LHCN-M2 (cell line): Measurements from ENCODE around the gene SELENOI. TPM values are rescaled to one million over a fixed set of nuclear protein-coding genes. Genes with fewer than 3 reads are reported as not detected.
"Not testable (repeated sequence)": the region's sequence is repeated elsewhere in the genome, so short reads cannot be mapped to it uniquely, and the experiment has no call there.

ENCODE experiments used
- DNase-seq: peaks from one replicate; pipeline ENCODE4 v3.0.0-alpha.2; 2012; ENCODE audit warnings: low read depth
- total RNA-seq: library from RNA; depleted of rRNA; stranded (reverse); fragments of >200 nt; gene quantifications from 2 replicates; pipeline ENCODE4 v1.2.3, GENCODE V29; 2014

The SELENOI gene
- total RNA-seq, 1 experiment from 2014 or later: 21.8 TPM

DNA sequence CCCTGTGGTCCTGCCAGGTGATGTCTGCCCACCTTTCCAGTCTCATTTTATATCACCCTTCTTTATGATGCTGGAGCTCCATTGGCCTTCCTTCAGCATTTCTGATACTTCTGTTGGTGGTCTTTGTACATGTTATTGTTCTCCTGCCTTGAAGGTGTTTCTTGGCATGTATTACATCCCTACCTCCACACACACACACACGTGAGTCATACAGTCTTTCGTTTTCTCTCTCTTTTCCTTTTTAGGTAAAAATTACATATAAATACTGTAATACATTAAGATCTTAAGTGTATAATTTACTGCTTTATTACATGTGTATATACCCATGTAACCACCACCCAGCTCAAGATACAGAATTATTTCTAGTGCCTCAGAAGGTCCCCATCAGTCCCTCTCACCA is 10.8 kb downstream of the SELENOI start:
- DNase-seq: no peak

DNA sequence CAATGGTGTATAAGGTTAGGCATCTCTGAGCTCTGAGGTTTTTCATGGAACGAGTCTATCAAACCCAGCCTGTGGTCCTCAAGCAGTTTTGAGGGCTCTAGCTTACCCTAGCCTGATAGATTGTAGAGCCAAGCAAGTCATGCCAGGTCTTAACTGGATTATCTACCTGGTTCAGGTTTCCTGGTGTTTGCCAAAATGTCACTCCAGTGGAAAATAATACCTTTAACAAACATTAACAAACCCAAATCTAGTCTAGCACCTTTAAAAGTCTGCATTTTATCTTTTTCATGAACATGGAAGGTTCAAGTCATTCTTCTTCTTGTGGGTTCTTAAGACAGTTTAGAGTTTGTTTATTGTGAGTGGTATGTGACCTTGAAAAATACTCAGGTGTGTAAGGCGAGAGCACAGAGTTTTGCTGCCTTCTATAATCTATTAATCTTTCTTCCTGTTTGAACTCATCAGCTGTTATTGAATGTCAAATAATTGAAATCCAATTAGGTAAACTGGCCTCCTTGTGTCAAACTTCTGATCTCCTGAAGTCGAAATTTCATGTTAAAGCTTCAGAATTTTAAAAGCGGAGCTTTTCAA is 14.0 kb downstream of the SELENOI start:
- DNase-seq: no peak

DNA sequence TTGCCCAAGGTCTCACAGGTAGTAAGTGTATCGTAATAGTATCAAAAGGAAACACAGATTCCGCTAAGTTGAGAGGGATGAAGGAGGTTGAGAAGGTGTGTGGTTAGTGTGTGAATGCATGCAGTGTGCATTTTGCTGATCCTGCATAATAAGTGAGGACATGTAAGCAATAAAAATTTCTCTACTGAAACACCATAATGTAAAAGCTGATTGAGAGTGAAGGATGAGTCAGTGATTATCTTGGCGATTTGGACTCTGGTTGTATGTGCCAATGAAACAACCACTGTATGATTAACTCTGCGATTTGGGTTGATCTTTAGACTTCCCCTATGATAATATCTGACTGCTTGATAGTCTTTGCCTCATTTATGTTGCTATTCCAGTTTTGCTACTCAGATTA is 17.4 kb downstream of the SELENOI start:
- DNase-seq: no peak

DNA sequence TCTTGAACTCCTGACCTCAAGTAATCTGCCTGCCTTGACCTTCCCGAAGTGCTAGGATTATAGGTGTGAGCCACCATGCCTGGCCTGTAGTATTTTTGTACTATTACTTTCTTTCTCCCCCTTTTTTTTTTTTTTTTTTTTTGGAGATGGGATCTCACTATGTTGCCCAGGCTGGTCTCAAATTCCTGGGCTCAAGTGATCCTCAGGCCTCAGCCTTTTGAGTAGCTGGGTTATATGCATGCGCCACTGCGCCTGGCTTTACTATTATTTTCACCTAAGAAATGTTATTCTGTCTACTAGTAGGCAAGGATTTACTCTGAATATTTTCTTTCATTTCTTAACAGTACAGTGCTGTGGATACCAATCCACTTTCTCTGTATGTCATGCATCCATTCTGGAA is 18.0 kb downstream of the SELENOI start:
- no peak for DNase-seq

DNA sequence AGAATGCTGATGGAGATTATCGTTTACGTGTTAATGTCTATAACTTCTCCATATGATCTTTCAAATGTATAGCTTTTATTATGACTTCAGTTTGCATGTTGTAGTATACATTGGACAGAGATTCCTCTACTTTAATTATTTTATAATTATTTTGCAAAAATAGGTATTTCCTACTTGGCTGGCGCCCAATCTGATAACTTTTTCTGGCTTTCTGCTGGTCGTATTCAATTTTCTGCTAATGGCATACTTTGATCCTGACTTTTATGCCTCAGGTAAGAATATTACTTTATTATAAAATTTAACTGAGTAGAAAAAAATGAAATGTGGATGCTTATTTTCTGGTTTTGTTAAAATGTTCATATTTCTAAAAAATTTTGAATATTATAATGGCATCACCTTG is 18.7 kb downstream of the SELENOI start:
- DNase-seq: no peak

DNA sequence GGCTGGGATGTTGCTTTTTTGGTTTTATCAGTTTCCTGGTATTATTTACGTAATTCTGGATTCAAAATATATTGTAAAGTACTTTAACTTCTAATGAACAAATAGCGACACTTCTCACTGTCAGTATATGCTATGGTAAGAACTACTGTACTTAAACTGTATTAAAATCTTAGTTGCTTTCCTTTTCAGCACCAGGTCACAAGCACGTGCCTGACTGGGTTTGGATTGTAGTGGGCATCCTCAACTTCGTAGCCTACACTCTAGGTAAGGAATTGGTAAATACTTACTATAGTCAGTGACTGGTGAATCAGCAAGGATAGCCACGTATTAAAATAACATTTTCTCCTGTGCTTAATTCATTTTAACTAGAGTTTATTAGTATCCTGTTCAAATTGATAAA is 21.0 kb downstream of the SELENOI start:
- DNase-seq: no peak

DNA sequence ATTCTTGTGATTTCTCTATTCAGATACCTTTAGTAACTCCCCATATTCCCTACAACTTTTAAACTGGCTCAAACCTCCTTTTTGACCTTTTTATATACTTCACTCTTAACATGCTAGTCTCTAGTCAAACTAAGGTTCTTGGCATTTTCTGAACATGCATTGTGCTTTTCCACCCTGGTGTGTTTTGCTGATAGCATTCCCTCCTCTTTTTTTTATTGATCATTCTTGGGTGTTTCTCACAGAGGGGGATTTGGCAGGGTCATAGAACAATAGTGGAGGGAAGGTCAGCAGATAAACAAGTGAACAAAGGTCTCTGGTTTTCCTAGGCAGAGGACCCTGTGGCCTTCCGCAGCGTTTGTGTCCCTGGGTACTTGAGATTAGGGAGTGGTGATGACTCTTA is 23.7 kb downstream of the SELENOI start:
- not testable (repeated sequence) for DNase-seq

DNA sequence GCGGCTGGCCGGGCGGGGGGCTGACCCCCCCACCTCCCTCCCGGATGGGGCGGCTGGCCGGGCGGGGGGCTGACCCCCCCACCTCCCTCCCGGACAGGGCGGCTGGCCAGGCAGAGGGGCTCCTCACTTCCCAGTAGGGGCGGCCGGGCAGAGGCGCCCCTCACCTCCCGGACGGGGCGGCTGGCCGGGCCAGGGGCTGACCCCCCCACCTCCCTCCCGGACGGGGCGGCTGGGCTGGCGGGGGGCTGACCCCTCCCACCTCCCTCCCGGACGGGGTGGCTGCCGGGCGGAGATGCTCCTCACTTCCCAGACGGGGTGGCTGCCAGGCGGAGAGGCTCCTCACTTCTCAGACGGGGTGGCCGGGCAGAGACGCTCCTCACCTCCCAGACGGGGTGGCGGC is 25.0 kb downstream of the SELENOI start:
- DNase-seq: not testable (repeated sequence)

DNA sequence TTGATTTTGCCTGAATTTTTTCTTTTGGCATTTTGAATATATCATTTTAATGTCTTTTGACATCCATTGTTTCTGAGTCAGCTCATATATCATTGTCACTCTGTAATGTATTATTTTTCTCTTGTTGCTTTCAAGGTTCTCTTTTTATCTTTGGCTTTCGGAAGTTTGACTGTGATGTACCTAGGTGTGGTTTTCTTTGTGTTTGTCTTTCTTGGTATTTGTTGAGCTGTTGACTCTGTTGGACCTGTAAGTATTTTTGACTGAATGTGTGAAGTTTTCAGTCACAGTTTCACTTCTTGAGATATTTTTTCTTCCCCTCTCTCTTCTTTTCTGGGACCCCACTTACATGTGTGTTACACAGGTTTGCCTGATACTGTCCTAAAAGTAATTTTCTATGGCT is 30.9 kb downstream of the SELENOI start:
- DNase-seq: no peak

DNA sequence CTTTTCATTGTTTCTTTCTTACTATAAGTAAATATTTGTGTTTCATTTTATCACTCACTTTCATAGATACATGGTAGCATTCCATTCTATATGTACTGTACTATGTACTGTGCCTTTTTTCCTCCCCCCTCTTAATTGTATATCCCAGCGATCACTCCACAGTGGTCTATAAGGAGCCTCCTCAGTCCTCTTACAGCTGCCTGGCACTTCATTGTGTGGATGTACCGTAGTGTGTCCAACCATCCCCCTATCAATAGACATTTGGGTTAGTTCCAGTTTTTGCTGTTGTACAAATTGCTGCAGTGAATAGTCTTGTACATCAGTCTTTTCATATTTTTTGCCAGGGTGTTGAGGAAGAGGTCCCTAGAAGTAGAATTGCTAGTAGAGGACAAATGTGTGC is 34.3 kb downstream of the SELENOI start:
- DNase-seq: no peak

DNA sequence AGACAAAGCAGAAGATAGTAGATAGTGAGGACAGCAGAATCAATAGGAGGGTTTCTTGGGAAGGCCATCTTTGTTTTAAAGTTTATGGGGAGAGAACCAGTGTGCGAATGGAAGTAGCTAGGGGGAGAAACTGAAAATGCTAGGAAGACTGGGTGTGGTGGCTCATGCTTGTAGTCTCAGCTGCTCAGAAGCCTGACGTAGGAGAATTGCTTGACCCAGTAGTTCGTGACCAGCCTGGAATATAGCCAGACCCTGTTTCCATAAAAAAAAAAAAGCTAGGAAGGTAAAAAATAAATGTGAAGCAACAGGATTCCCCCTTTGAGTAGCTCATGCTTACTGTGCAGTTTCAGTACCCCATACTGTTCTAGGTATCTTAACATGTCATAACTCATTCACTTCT is 36.6 kb downstream of the SELENOI start:
- DNase-seq: no peak

DNA sequence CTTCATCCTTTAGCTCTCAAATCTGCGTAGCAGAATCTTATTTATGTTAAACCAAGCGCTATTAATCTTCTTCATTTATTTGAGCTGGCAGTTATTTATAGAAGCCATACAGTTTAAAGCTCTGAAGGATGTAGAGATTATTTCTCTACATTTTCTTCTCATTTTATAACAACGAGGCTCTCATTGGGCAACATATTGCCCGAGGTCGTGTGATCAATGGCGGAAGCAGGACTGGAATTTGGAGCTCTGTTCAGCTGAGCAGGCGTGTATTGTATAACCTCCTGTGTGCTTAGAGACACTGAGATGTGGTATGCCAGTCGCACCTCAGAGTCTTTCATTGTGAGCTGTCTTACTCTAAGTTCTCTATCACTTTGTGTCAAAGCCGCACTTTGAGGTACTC is 38.2 kb downstream of the SELENOI start:
- DNase-seq: no peak

DNA sequence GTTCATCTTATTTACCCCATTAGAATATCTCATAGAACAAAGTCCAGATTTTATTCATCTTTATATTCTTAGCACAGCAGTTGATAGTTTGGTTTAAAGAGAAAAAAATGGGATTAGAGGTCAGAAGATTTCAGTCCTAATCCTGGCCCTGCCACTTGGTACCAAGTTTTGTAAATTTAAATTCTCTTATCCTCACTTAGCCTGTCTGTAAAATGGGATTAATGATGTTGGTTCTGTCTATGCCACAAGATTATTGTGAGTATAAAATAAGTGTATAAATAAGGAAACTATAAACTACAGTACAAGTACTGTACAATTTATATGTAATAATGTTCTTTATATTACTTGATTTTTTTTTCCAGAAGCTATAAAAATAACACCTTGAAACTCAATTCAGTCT is 38.7 kb downstream of the SELENOI start:
- no peak for DNase-seq

DNA sequence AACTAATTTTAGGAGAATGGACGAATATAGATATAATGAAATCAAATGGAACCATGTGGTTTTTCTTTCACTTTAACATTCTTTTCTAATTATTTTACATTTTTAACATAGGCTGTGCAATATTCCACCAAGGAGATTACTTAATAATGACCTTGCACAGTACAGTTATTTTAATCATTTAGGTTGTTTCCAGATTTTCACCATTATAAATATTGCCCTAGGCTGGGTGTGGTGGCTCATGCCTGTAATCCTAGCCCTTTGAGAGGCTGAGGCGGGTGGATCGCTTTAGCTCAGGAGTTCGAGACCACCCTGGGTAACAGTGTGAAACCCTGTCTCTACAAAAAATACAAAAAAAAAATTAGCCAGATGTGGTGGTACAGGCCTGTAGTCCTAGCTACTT is 41.2 kb downstream of the SELENOI start:
- DNase-seq: no peak

DNA sequence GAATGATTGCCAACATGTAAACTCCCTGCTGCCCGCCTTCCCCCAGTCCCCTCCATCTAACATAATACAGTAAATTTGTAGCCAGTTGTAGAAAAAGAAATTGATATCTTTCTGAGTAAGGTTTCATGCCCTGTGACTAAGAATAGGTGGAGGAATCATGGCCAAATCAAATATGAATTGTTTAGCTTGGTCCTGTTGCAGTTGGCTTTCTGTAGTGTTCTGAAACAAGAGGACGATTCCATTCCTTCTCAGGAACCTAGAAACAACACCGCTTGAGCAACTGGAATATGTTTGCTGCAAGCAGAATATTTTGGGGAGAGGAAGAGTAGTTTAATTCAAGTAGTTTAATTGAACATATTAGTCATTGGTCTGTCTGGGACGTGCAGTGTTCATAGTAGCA is 48.8 kb downstream of the SELENOI start:
- no peak for DNase-seq

DNA sequence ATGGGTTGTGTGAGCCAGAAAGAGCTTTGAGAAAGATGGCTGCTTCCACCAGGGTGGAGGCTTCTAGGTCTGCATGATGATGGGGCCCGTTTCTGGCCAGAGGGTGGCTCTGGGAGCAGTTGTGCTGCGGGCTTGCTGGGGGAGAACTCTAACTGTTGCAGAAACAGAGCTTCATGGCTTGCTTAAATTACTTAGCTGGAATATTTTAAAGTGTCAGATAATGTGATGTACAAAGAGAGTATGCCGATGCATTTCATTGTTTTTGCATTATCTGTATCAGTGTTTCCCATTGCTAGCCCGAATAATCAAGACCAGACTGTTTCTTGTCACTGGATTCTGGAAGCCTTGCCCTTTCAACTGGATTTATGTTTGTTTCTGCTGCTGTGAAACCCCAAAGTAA is 49.5 kb downstream of the SELENOI start:
- no peak for DNase-seq

DNA sequence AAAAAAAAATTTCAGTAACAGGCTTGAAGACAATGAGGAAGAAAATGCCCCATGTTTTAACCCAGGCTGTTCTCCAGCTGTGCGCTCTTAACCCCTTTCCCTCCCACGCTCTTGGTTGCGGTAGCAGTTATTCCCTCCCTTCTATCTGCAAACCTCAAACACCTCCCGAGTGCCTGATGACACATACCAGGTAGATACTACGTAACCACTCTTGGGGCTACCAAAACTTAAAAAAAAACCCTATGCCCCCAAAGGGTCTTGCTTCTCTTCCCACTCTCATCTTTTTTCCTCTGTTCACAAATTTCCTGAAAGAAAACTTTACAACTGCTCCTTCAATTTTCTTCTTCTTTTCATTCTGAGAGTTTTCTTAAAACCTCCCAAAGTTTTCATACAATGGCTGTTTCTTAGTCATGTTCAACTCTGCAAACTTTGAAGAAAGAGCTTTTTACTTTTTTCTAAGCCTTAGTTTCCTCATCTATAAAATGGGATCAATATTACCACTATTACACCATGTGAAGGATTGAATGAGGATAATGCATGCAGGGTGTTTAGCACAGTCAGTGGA is 50.9 kb downstream of the SELENOI start:
- no peak for DNase-seq

DNA sequence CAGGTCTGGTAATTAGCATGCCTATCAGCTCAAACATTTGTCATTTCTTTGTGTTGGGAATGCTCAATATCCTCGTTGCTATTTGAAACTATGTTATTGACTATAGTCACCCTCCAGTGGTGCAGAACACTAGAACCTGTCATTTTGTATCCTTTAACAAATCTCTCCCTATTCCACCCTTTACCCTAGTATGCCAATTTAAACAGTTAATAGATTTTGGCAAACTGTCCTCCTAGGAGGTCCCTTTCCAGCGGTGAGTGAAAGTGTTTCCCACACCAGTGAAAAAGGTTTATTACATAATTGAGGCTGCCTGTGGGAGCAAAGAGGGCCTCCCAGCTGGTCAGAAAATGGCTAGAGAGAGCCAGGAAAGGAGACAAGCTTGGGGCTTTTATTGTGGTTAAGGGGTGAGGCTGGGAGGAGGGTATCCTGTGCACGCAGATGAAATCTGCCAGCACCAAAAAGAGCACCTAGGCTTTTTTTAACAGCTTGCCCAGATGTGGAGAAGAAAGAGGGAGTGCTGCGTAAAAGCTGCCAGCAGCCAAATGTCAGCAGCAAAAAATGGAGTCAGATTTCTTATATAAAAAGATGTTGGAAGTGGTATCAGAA is 53.9 kb downstream of the SELENOI start:
- no peak for DNase-seq

DNA sequence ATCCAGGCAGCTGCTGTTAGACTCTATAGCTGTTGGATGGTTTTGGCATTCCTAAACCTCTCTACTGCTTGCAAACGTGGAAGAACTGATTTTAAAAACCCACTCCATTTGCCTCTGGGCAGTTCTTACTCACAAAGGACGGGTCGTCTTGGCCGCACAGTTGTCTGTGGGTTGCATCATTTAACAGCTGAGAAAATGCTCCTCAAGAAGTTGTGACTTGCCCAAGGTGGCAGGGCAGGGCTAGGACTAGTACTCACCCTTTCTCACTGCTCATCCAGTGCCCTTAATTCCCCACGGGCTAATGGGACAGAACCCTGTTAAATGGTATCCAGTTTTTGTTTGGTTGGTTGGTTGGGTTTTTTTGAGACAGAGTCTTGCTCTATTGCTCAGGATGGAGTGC is 54.8 kb downstream of the SELENOI start:
- DNase-seq: peak; percentile 21

DNA sequence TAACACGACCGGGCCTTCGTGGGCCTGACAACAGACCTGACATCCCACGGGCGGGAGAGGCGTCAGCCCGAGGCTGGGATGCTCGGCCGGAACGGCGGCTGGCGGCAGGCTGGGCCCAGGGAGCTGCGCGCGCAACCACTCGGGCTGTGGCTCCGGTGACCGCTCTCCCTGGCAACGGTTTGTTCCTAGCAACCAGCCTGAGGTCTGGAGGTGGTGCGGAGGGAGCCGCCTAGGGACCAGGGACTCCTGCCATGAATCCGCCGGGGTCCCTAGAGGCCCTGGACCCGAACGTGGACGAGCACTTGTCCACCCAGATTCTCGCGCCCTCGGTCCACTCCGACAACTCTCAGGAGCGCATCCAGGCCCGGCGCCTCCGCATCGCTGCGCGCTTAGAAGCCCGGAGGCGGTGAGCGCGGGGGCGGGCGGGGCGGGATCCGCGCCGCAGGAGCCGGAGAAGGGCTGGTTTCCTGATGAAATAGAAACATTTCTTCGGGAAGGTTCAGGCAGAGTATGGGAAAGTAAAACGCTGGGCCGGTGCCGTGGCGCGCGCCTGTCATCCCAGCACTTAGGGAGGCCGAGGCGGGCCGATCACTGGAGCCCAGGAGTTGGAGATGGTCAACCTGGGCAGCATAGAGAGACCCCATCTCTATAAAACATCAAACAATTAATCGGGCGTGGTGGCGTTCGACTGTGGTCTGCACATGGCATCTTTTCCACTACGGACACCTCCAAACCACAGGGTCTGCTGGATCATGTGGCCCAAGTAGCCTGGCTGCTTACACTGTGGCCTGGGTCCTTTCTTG is 56.0 kb downstream of the SELENOI start, which contains the start of gene DRC1:
TSS of gene DRC1 (plus strand) at position 182 of the 803 bp plus-strand sequence. CDS start at position 252, 70 bp downstream.
- DNase-seq: peak; percentile 42

DNA sequence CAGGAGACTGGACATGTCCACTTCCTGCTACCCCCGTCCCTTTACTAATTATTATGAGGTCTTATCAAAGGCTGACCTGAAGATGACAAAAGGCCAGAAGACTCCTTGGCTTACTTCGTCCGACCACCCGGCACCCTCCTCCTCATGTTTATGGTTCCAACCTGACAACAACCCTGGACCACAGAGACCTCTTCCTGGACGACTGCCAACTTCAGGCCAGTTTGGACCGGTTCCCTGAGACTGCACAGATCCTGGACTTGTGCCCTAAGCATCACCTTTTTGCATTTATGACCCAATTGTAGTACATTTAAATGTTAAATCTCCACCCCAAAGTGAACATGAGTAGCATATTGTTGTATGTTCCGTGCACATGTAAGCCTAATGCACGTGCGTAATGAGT is 61.6 kb downstream of the SELENOI start:
- DNase-seq: no peak

DNA sequence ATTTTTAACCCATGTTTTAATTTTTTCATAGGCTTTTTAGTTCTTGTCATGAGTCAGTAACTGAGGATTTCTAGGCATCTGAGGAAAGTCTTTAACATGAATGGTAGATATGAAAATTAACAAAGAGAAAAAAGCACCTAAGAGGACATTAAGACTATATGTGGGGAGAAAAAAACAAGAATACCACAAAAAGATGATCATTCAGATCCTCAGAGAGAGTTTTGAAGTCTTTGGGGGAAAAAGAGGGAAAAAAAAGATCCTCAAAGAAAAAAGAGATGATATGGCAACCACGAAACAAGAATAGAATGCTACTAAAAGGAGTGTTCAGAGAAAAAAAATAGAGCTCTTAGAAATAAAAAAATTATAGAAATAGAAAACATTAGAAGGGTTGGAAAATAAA is 63.8 kb downstream of the SELENOI start:
- DNase-seq: no peak
